DND-41 (cell line): Measurements from ENCODE around the gene MXD4.

ENCODE experiments used
- CTCF ChIP-seq: IDR thresholded peaks from 2 replicates; pipeline ENCODE4 v1.5.1; 2012; ENCODE audit warnings: borderline replicate concordance, low read length, moderate library complexity, mild to moderate bottlenecking; ENCODE audit not compliant: poor library complexity, severe bottlenecking; ENCODE audit errors: extremely low read depth
- EZH2 ChIP-seq: IDR thresholded peaks from 3 replicates; pipeline ENCODE4 v1.6.1; 2012; ENCODE audit warnings: borderline replicate concordance, low read depth, mild to moderate bottlenecking, moderate library complexity, low read length, inconsistent platforms; ENCODE audit not compliant: severe bottlenecking

- TF ChIP-seq CTCF (no peak), EZH2 (no peak)
Measured at GRCh38 chr4:2212831-2213230, 49.1 kb downstream of the MXD4 start.
